ENCODE measurements around the gene SAV1. TPM values are rescaled to one million over a fixed set of nuclear protein-coding genes. Genes with fewer than 3 reads are reported as not detected.

Gene SAV1
- total and polyA plus RNA-seq, 2 of the 8 experiments (the other 6 are each of a cell fraction or from before 2014, with no cell fraction given) = 15.9 to 78.3 TPM

GRCh38 chr14:50590464-50590863 lies 77.6 kb downstream of the SAV1 start:
- H3K27me3 ChIP-seq (replicated peaks in 1 of 4; ENCODE audit: control insufficient read depth in 3 of 4, extremely low read depth in 1 of 4, insufficient read depth in 3 of 4, low read length in 3 of 4) = no peaks in the 10 kb centered on the region
- no peaks in the 10 kb centered on the region for H3K79me2 ChIP-seq (ENCODE audit: control insufficient read depth in 1 of 2, insufficient read depth in 2 of 2, low read length in 2 of 2)
- no peak overlapping the region for H2BK15ac ChIP-seq (ENCODE audit: low read length)
- H3K4me1 ChIP-seq (replicated peaks in 1 of 4; ENCODE audit: control insufficient read depth in 3 of 4, insufficient read depth in 4 of 4, low read length in 3 of 4) = peaks cover 0 to 7% (median 1%) of the 10 kb centered on the region in 4 experiments; a peak in 6 of 7 replicates
- H3K27ac ChIP-seq (ENCODE audit: low read depth, low read length) = no peak overlapping the region
- no peak overlapping the region for H3K14ac ChIP-seq (ENCODE audit: insufficient read length)
- no peak for FAIRE-seq
- H4K8ac ChIP-seq (ENCODE audit: extremely low read depth, insufficient read depth, low read length) = no peak overlapping the region
- POLR2A ChIA-PET (ENCODE audit: partially characterized antibody) = no interaction called here
- no peak overlapping the region for H2AFZ ChIP-seq (ENCODE audit: low read length)
- no peaks in the 10 kb centered on the region for H3K9me3 ChIP-seq (ENCODE audit: insufficient read depth in 2 of 2, low read depth in 1 of 2, low read length in 1 of 2)
- H4K91ac ChIP-seq (replicated peaks; ENCODE audit: insufficient read length, low read length) = no peak overlapping the region
- H3K23ac ChIP-seq (ENCODE audit: insufficient read length) = no peak overlapping the region
- no peak overlapping the region for H2BK12ac ChIP-seq (ENCODE audit: low read depth, low read length)
- no peak overlapping the region for H3K4me3 ChIP-seq (ENCODE audit: extremely low read depth in 1 of 4, insufficient read depth in 2 of 4, low read depth in 3 of 4, low read length in 4 of 4)
- H3K4ac ChIP-seq (replicated peaks; ENCODE audit: insufficient read length, low read depth, low read length) = no peak overlapping the region
- H3K23me2 ChIP-seq (ENCODE audit: low read depth, low read length) = no peaks in the 10 kb centered on the region; the same call in 1 of the 2 replicates
- CTCF ChIA-PET (ENCODE audit: partially characterized antibody) = no interaction called here
- no peak overlapping the region for H3K4me2 ChIP-seq (ENCODE audit: insufficient read depth in 1 of 2, low read depth in 2 of 2, low read length in 2 of 2)
- H3K18ac ChIP-seq (ENCODE audit: extremely low read depth, low read length) = no peak overlapping the region
- H2BK5ac ChIP-seq (ENCODE audit: low read depth, low read length) = no peak overlapping the region
- no peak overlapping the region for H3K9ac ChIP-seq (replicated peaks in 1 of 4; ENCODE audit: extremely low read depth in 1 of 4, low read depth in 3 of 4, low read length in 3 of 4)
- H4K5ac ChIP-seq (ENCODE audit: insufficient read length, low read depth, low read length) = no peak overlapping the region
- no peak overlapping the region for H2BK20ac ChIP-seq (ENCODE audit: low read length)
- H2AK5ac ChIP-seq (ENCODE audit: low read depth, low read length) = no peak overlapping the region
- no peaks in the 10 kb centered on the region for H4K20me1 ChIP-seq (replicated peaks in 1 of 2; ENCODE audit: control insufficient read depth in 1 of 2, insufficient read depth in 2 of 2, low read length in 2 of 2)
- H2BK120ac ChIP-seq (replicated peaks; ENCODE audit: low read depth, low read length) = no peak overlapping the region
- DNase-seq (ENCODE audit: low read depth in 1 of 2, low spot score in 2 of 2) = no peak
- H3K79me1 ChIP-seq (ENCODE audit: low read depth, low read length) = no peaks in the 10 kb centered on the region
- H3K36me3 ChIP-seq (ENCODE audit: control insufficient read depth in 2 of 4, insufficient read depth in 4 of 4, low read length in 3 of 4) = no peaks in the 10 kb centered on the region
- no peak overlapping the region for H3K56ac ChIP-seq (replicated peaks; ENCODE audit: insufficient read length, low read depth, low read length)
- WGBS, 2 experiments (ENCODE audit: extremely low coverage in 1 of 2, insufficient coverage in 1 of 2, insufficient read length in 1 of 2, insufficient replicate concordance in 2 of 2, low coverage in 1 of 2, low lambda C conversion rate in 2 of 2, missing lambda C conversion rate in 1 of 2) = 80% methylated on average over 2 of the region's 2 CpGs; no CpG with 5 or more reads in 1 of the 2 experiments
- TF ChIP-seq BCL11A (IDR thresholded peaks at IDR 0.05; ENCODE audit: low read depth in 2 of 2, low read length in 2 of 2) = no peak

Data from H1 (cell line).